Activated T-helper 2 cell treated with anti-CD3 and anti-CD28 coated beads, Interferon-gamma antibody, Interleukin-2, Interleukin-4, amounts not matched to agents 10 μg/mL and 5 μg/mL and 100 μg/mL, durations not matched to agents 14 hours and 24 hours and 36 hours (primary cell): ENCODE data around the gene ING4. TPM values are rescaled to one million over a fixed set of nuclear protein-coding genes. Genes with fewer than 3 reads are reported as not detected.
A peak's percentile ranks its signal among the peaks of the same experiment; 100 is the strongest.

ENCODE experiments used
- DNase-seq: peaks from one replicate; pipeline ENCODE4 v3.0.0; 2021; ENCODE audit warnings: low spot score
- H3K27ac Mint-ChIP-seq: one replicate; pipeline ENCODE4 v1.8.0; 2021; ENCODE audit warnings: mixed read lengths
- H3K27me3 Mint-ChIP-seq: one replicate; pipeline ENCODE4 v1.8.0; 2021; ENCODE audit warnings: low read depth, mixed read lengths
- H3K36me3 Mint-ChIP-seq: one replicate; pipeline ENCODE4 v1.8.0; 2021; ENCODE audit warnings: low read depth, mixed read lengths
- H3K4me1 Mint-ChIP-seq: one replicate; pipeline ENCODE4 v1.8.0; 2021; ENCODE audit warnings: low read depth, mixed read lengths
- H3K4me3 Mint-ChIP-seq: one replicate; pipeline ENCODE4 v1.8.0; 2021; ENCODE audit warnings: low read depth, mild to moderate bottlenecking, moderate library complexity, mixed read lengths
- H3K9me3 Mint-ChIP-seq: one replicate; pipeline ENCODE4 v1.8.0; 2021; ENCODE audit warnings: mixed read lengths
- intact Hi-C: fragments of 100-400 bp; cut with micrococcal nuclease; formaldehyde crosslinking; loops from one replicate; pipeline ENCODE4 v1.15.1; 2023
- total RNA-seq: library from RNA; stranded (reverse); gene quantifications from 2 replicates; pipeline ENCODE4 v1.2.3, GENCODE V29; 2022

Gene ING4
- total RNA-seq, 1 donor from 2014 or later, result 19.1 TPM

GRCh38 chr12:6606331-6607131 is 56.4 kb downstream of the ING4 start:
- H3K27me3 Mint-ChIP-seq, result no peaks in the 10 kb centered on the region
- no peaks in the 10 kb centered on the region for H3K9me3 Mint-ChIP-seq
- peaks cover 44% of the 10 kb centered on the region for H3K36me3 Mint-ChIP-seq
- DNase-seq, result peak; percentile 32
- no peak overlapping the region for H3K4me3 Mint-ChIP-seq
- intact Hi-C loops, result loop anchor here (1.0 to 5.0 kb wide), 7 partner anchors 32 to 221 kb away; partner anchors contain the start of genes ING4, MRPL51, P3H3 and ZNF384
- H3K4me1 Mint-ChIP-seq, result peaks cover 40% of the 10 kb centered on the region
- H3K27ac Mint-ChIP-seq, result peak overlapping the region; percentile 82

GRCh38 chr12:6605421-6606330 is 57.2 kb downstream of the ING4 start:
- peaks cover 52% of the 10 kb centered on the region for H3K36me3 Mint-ChIP-seq
- peaks cover 34% of the 10 kb centered on the region for H3K4me1 Mint-ChIP-seq
- H3K9me3 Mint-ChIP-seq, result no peaks in the 10 kb centered on the region
- H3K4me3 Mint-ChIP-seq, result no peak overlapping the region
- H3K27ac Mint-ChIP-seq, result peak overlapping the region; percentile 82
- intact Hi-C loops, result loop anchor here (1.0 to 5.0 kb wide), 6 partner anchors 31 to 222 kb away; partner anchors contain the start of genes COPS7A, P3H3 and ZNF384
- no peaks in the 10 kb centered on the region for H3K27me3 Mint-ChIP-seq
- DNase-seq, result peak; percentile 30

GRCh38 chr12:6604259-6605029 is 58.5 kb downstream of the ING4 start:
- H3K36me3 Mint-ChIP-seq, result peaks cover 65% of the 10 kb centered on the region
- intact Hi-C loops, result loop anchor here (1.0 to 5.0 kb wide), 3 partner anchors 120 to 223 kb away; partner anchors contain the start of genes COPS7A and P3H3
- no peaks in the 10 kb centered on the region for H3K27me3 Mint-ChIP-seq
- H3K4me3 Mint-ChIP-seq, result no peak overlapping the region
- no peaks in the 10 kb centered on the region for H3K9me3 Mint-ChIP-seq
- peaks cover 34% of the 10 kb centered on the region for H3K4me1 Mint-ChIP-seq
- DNase-seq, result no peak
- peak overlapping the region; percentile 82 for H3K27ac Mint-ChIP-seq

- Mint-ChIP-seq H3K9me3 (no peaks in the 10 kb centered on the region), H3K4me1 (peaks cover 34% of the 10 kb centered on the region), H3K27me3 (no peaks in the 10 kb centered on the region), H3K4me3 (peak overlapping the region; percentile 71), H3K36me3 (peaks cover 75% of the 10 kb centered on the region), H3K27ac (peak overlapping the region; percentile 74)
- intact Hi-C loops, result no loop called here
- no peak for DNase-seq
Observed at GRCh38 chr12:6603095-6603567, 59.8 kb downstream of the ING4 start.

GRCh38 chr12:6602526-6602925 is 60.4 kb downstream of the ING4 start:
- Mint-ChIP-seq H3K27ac (no peak overlapping the region), H3K36me3 (peaks cover 81% of the 10 kb centered on the region), H3K27me3 (no peaks in the 10 kb centered on the region), H3K9me3 (no peaks in the 10 kb centered on the region), H3K4me3 (no peak overlapping the region), H3K4me1 (peaks cover 34% of the 10 kb centered on the region)
- no peak for DNase-seq
- intact Hi-C loops, result no loop called here

Other genes starting within 250 kb of the ING4 start
- gene CD27, start 218.2 kb downstream of the ING4 start, total RNA-seq, result 23.3 and 25.9 TPM in 2 replicates
- gene TAPBPL, start 211.1 kb downstream of the ING4 start, total RNA-seq, result 30.9 and 37.4 TPM in 2 replicates
- 38.7 and 40.7 TPM in 2 replicates for gene VAMP1, start 192.4 kb downstream of the ING4 start, total RNA-seq
- gene MRPL51, start 169.9 kb downstream of the ING4 start, total RNA-seq, result 262 and 283 TPM in 2 replicates
- 114 and 120 TPM in 2 replicates for gene NCAPD2, start 169.0 kb downstream of the ING4 start, total RNA-seq
- gene GAPDH, start 128.6 kb downstream of the ING4 start, total RNA-seq, result 4,713 and 4,805 TPM in 2 replicates
- 15.5 and 16.6 TPM in 2 replicates for gene IFFO1, start 107.1 kb downstream of the ING4 start, total RNA-seq
- gene NOP2, start 94.8 kb downstream of the ING4 start, total RNA-seq, result 146 and 157 TPM in 2 replicates
- 343 and 351 TPM in 2 replicates for gene CHD4, start 55.7 kb downstream of the ING4 start, total RNA-seq
- 3.6 and 4.1 TPM in 2 replicates for gene LPAR5, start 27.2 kb downstream of the ING4 start, total RNA-seq
- gene ACRBP, start 15.7 kb downstream of the ING4 start, total RNA-seq, result 1.2 and 1.5 TPM in 2 replicates
- gene ZNF384, start 26.3 kb upstream of the ING4 start, total RNA-seq, result 73.7 and 75.4 TPM in 2 replicates
- gene PIANP, start 37.7 kb upstream of the ING4 start, total RNA-seq, result 0.18 TPM in 1 of 2 replicates, not detected in the other
- 33.0 and 35.6 TPM in 2 replicates for gene COPS7A, start 60.9 kb upstream of the ING4 start, total RNA-seq
- 162 and 172 TPM in 2 replicates for gene MLF2, start 90.0 kb upstream of the ING4 start, total RNA-seq
- gene PTMS, start 103.2 kb upstream of the ING4 start, total RNA-seq, result 235 and 262 TPM in 2 replicates
- gene LAG3, start 109.4 kb upstream of the ING4 start, total RNA-seq, result 215 and 223 TPM in 2 replicates
- gene CD4, start 126.4 kb upstream of the ING4 start, total RNA-seq, result 354 and 368 TPM in 2 replicates
- 0.11 and 0.30 TPM in 2 replicates for gene GPR162, start 158.7 kb upstream of the ING4 start, total RNA-seq
- 5.2 and 5.3 TPM in 2 replicates for gene P3H3, start 165.3 kb upstream of the ING4 start, total RNA-seq
- gene GNB3, start 177.8 kb upstream of the ING4 start, total RNA-seq, result 1.2 and 1.3 TPM in 2 replicates
- 41.6 and 42.1 TPM in 2 replicates for gene CDCA3, start 188.2 kb upstream of the ING4 start, total RNA-seq
- gene USP5, start 189.0 kb upstream of the ING4 start, total RNA-seq, result 133 and 134 TPM in 2 replicates
- gene TPI1, start 204.4 kb upstream of the ING4 start, total RNA-seq, result 1,708 and 1,711 TPM in 2 replicates
- 3.7 and 4.1 TPM in 2 replicates for gene SPSB2, start 210.2 kb upstream of the ING4 start, total RNA-seq
- gene LRRC23, start 241.7 kb upstream of the ING4 start, total RNA-seq, result 4.7 and 6.6 TPM in 2 replicates